NB4 (cell line): ENCODE results near the gene MFF.

Source experiments
- DNase-seq: peaks from one replicate; pipeline ENCODE4 v3.0.0; 2010; ENCODE audit warnings: low read depth
- H3K4me3 ChIP-seq: one replicate; pipeline ENCODE4 v1.5.1; 2011; ENCODE audit warnings: mild to moderate bottlenecking, low read depth, low read length, moderate library complexity
- MYC ChIP-seq: IDR thresholded peaks from 2 replicates; pipeline ENCODE4 v1.6.1; 2011; ENCODE audit warnings: low read depth, low read length
- POLR2A ChIP-seq: IDR thresholded peaks from 2 replicates; pipeline ENCODE4 v1.6.1; 2011; ENCODE audit warnings: mild to moderate bottlenecking; ENCODE audit not compliant: insufficient read length; ENCODE audit errors: extremely low read depth
- TF ChIP-seq, protein P1 (sequence below): IDR thresholded peaks from one replicate; pipeline ENCODE4 v1.5.1; 2012; ENCODE audit warnings: low read depth, low read length
- TF ChIP-seq, protein P2 (sequence below): IDR thresholded peaks from 2 replicates; pipeline ENCODE4 v1.6.1; 2011; ENCODE audit warnings: low read depth, low read length

MFF gene

DNA sequence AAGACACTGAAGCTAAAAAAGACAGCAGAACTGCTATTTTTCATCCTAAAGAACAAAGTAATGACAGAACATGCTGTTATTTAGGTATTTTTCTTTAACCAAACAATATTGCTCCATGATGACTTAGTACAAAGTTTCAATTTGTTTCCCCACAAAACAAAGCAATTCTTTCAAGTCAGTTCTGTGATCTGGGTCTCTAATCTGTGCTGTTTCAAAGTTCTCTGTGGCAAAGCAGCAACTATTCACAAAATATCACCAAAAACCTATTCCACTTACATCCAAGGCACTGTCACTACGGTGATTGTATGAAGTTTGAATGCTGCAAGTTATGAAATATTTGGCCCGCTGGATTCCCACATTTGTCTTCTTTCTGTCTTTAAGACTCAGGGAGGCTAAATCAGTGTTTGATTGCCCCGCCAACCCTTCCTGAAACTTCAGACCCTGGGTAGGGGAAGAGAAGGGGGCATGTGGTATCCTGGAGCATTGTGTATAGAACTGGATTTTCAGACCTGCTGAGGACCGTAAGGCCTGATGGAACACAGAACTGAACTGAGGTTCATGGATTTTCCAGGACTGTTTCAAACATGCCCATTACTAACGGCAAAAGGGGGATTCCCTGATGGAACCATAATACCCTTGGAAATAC, 13.1 kb upstream of the MFF start:
- TF ChIP-seq, protein P1, sequence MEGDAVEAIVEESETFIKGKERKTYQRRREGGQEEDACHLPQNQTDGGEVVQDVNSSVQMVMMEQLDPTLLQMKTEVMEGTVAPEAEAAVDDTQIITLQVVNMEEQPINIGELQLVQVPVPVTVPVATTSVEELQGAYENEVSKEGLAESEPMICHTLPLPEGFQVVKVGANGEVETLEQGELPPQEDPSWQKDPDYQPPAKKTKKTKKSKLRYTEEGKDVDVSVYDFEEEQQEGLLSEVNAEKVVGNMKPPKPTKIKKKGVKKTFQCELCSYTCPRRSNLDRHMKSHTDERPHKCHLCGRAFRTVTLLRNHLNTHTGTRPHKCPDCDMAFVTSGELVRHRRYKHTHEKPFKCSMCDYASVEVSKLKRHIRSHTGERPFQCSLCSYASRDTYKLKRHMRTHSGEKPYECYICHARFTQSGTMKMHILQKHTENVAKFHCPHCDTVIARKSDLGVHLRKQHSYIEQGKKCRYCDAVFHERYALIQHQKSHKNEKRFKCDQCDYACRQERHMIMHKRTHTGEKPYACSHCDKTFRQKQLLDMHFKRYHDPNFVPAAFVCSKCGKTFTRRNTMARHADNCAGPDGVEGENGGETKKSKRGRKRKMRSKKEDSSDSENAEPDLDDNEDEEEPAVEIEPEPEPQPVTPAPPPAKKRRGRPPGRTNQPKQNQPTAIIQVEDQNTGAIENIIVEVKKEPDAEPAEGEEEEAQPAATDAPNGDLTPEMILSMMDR: no peak
- TF ChIP-seq MYC (no peak), POLR2A (no peak)
- TF ChIP-seq, protein P2, sequence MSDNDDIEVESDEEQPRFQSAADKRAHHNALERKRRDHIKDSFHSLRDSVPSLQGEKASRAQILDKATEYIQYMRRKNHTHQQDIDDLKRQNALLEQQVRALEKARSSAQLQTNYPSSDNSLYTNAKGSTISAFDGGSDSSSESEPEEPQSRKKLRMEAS: no peak
- H3K4me3 ChIP-seq: no peak overlapping the region
- no peak for DNase-seq

DNA sequence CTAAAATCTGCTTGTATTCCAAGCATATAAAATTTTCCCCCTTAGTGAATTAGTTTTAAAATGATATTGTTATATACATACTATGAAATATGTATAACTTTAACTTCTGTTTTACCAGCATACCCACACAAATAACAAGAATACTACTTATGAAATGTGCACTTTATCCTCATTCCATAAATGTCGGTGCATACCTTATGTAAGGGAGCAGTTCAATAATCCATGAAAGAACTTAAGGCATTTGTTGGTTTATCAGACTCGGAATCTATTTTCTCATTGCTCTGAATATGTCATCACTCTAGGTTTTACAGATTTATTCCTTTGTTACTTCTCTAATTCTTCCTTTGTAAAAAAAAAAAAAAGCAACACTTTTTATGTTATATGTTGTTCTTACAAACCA, 12.5 kb upstream of the MFF start:
- no peak overlapping the region for H3K4me3 ChIP-seq
- DNase-seq: no peak
- TF ChIP-seq, protein P2: no peak
- TF ChIP-seq POLR2A (no peak), MYC (no peak)
- TF ChIP-seq, protein P1: no peak

DNA sequence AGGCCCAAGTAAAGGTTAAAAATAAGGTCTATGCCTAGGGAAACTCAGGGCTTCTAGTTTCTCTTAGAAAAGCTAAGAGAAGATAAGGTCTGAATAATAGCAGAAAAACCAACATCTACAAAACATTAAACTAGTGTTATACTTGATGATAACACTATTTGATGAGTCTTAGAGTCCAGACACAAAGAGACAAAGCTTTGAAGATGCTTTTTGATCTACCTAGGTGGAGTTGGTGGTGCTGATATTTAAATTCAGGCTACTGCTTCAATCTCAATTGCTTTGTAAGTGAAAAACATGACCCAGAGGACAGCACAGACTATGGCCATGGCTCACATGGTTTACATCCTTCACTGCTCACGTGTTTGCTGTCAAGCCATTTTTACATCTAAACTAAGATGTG, 11.7 kb upstream of the MFF start:
- no peak overlapping the region for H3K4me3 ChIP-seq
- TF ChIP-seq, protein P1: no peak
- TF ChIP-seq, protein P2: no peak
- no peak for TF ChIP-seq POLR2A
- no peak for TF ChIP-seq MYC
- DNase-seq: no peak

DNA sequence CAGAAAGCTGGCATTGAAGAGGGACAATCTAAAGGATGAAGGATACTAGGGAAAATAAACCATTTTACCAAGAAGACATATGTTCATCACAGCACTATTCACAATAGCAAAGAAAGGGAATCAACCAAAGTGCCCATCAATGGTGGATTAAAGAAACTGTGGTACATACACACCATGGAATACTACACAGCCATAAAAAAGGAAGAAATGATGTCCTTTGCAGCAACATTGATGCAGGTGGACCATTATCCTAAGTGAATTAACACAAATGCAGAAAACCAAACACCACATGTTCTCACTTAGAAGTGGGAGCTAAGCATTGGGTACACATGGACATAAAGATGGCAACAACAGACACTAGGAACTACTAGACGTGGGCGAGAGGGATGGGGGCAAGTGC, 7.2 kb upstream of the MFF start:
- TF ChIP-seq MYC (no peak), POLR2A (no peak)
- TF ChIP-seq, protein P1: no peak
- TF ChIP-seq, protein P2: no peak
- H3K4me3 ChIP-seq: no peak overlapping the region
- DNase-seq: no peak

DNA sequence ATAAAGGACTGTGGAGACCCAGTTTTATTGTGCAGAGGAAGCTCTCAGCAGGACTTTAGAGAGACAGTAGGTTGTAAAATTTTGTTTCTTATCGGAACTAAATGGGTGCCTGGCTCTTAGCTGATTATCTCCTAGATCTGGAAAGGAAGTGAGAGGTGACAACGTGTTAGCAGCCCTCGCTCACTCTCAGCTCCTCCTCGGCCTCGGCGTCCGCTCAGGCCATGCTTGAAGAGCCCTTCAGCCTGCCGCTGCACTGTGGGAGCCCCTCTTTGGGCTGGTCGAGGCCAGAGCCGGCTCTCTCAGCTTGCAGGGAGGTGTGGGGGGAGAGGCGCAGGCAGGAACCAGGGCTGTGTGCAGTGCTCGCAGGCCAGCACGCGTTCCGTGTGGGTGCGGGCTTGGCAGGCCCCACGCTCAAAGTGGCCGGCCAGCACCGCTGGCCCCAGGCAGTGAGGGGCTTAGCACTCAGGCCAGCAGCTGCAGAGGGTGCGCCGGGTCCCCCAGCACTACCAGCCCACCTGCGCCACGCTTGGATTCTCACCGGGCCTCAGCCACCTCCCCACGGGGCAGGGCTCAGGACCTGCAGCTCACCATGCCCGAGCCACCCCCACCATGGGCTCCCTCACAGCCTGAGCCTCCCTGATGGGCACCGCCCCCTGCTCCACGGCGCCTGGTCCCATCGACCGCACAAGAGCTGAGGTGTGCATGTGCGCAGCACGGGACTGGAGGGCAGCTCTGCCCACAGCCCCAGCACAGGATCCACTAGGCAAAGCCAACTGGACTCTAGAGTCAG, 4.6 kb upstream of the MFF start:
- H3K4me3 ChIP-seq: no peak overlapping the region
- TF ChIP-seq POLR2A (no peak), MYC (no peak)
- TF ChIP-seq, protein P1: no peak
- TF ChIP-seq, protein P2: no peak
- DNase-seq: no peak
